Body of pancreas (tissue), 4 donors: ENCODE results near the gene MFSD8. TPM values are rescaled to one million over a fixed set of nuclear protein-coding genes. Genes with fewer than 3 reads are reported as not detected.
"Not testable (repeated sequence)": the region's sequence is repeated elsewhere in the genome, so short reads cannot be mapped to it uniquely, and the experiment has no call there.

Source experiments
- ATAC-seq: fragments of 150-250 bp; one replicate; pipeline ENCODE4 v1.9.1; 2016
- DNase-seq, 4 donors: peaks; one replicate each; pipeline ENCODE4 v3.0.0-alpha.2; 2019
- H3K27ac ChIP-seq, 4 donors: fragments of 200-600 bp; sonication (generic); 1 replicate in 3 of 4; 2 replicates in 1 of 4; pipeline versions ENCODE4 v1.5.1 to v1.6.1; 2016 to 2019; ENCODE audit warnings: mild to moderate bottlenecking in 1 of 4, mixed read lengths in 1 of 4, moderate library complexity in 1 of 4
- H3K27me3 ChIP-seq, 2 donors: fragments of 200-600 bp; sonication (generic); one replicate each; pipeline ENCODE4 v1.6.0; 2016; ENCODE audit warnings: mild to moderate bottlenecking in 1 of 2
- H3K36me3 ChIP-seq, 2 donors: fragments of 200-600 bp; sonication (generic); replicated peaks in 1 of 2; 2 replicates each; pipeline ENCODE4 v1.5.1; 2016; ENCODE audit warnings: low read depth in 2 of 2; ENCODE audit not compliant: insufficient read depth in 1 of 2
- H3K4me1 ChIP-seq: fragments of 200-600 bp; sonication (generic); one replicate; pipeline ENCODE4 v1.6.0; 2016
- H3K4me3 ChIP-seq, 2 donors: fragments of 200-600 bp; sonication (generic); 1 replicate in 1 of 2; 2 replicates in 1 of 2; pipeline ENCODE4 v1.5.1; 2016 to 2019
- H3K9me3 ChIP-seq, 3 donors: fragments of 200-600 bp; sonication (generic); 1 replicate in 2 of 3; 2 replicates in 1 of 3; pipeline ENCODE4 v1.5.1; 2016
- POLR2A ChIP-seq, 3 donors: fragments of 450-650 bp; IDR thresholded peaks; one replicate each; pipeline ENCODE4 v1.6.1; 2016; ENCODE audit warnings: antibody characterized with exemption in 3 of 3, mild to moderate bottlenecking in 2 of 3
- WGBS, 2 donors: methylation state at CpG; one replicate each; pipeline ENCODE4 v1.1.5; 2017; 5-methylcytosine and 5-hydroxymethylcytosine counted together
- intact Hi-C: fragments of 100-400 bp; cut with DNase I; formaldehyde crosslinking; loops from one replicate; pipeline ENCODE4 v1.15.1; 2023
- total RNA-seq, 2 donors: library from RNA; depleted of rRNA; stranded (reverse); fragments of >200 nt; gene quantifications; one replicate each; pipeline ENCODE4 v1.1.0, GENCODE V29; 2016
- TF ChIP-seq, protein P1 (sequence below), 7 experiments: fragments of 450-650 bp in 4 of 7; fragments of 200-600 bp in 3 of 7; sonication (generic) in 3 of 7; IDR thresholded peaks; one replicate each; pipeline ENCODE4 v1.5.1; 2016 to 2019; ENCODE audit warnings: antibody characterized with exemption in 7 of 7

MFSD8 gene, protein sequence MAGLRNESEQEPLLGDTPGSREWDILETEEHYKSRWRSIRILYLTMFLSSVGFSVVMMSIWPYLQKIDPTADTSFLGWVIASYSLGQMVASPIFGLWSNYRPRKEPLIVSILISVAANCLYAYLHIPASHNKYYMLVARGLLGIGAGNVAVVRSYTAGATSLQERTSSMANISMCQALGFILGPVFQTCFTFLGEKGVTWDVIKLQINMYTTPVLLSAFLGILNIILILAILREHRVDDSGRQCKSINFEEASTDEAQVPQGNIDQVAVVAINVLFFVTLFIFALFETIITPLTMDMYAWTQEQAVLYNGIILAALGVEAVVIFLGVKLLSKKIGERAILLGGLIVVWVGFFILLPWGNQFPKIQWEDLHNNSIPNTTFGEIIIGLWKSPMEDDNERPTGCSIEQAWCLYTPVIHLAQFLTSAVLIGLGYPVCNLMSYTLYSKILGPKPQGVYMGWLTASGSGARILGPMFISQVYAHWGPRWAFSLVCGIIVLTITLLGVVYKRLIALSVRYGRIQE
- total RNA-seq: 10 to 100 TPM; 12.5 to 27.0 TPM

DNA sequence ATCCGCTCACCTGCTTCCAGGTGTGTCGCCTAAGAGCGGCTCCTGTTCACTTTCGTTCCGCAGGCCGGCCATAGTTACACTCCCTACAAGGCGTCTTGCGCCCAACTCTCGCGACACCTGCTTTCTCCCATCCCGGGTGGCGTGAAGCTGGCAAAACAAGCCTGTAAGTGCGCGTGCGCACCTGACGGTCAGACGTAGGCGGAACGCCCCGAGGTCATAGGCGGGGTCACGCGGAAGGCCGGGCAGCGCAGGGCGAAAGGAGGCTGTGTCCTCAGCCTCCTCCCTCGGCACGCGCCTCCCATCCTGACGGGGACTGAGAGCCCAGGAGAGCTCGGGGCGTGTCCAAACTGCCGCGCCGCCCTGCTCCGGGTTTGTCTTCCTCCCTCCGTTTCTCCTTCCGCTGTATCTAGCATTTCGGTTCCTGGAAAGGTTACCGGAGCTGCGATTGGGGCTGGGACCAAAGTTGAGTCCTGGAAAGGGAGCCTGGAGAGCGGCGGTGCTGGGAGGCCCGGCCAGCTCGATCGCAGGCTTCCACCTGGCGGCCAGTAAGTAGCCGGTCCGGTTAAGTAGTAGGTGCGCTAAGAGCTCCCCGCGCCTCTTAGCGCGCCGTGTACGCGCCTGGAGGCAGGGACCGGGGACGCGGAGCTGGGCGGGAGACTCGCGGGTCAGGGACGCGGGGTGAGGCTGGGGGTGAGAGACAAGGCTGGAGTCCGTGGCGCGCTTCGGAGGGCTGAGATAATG is at the start of gene MFSD8, which contains the start of gene ABHD18:
Gene MFSD8, minus strand, starts transcription at position 112 of the 741 bp plus-strand sequence. Its CDS starts 40 bp downstream, at position 72.
Gene ABHD18, plus strand, starts transcription at position 345 of the 741 bp plus-strand sequence. CDS start 17,550 bp downstream, outside the sequence.
- no peaks in the 10 kb centered on the region for H3K9me3 ChIP-seq
- H3K4me3 ChIP-seq: peak within 1 kb of the TSS; percentile 92 to 97
- DNase-seq: peak; percentile 100
- no peaks in the 10 kb centered on the region for H3K27me3 ChIP-seq
- peak; percentile 82 to 95 (median 94) for TF ChIP-seq POLR2A (IDR thresholded peaks at IDR 0.05)
- TF ChIP-seq, protein P1, sequence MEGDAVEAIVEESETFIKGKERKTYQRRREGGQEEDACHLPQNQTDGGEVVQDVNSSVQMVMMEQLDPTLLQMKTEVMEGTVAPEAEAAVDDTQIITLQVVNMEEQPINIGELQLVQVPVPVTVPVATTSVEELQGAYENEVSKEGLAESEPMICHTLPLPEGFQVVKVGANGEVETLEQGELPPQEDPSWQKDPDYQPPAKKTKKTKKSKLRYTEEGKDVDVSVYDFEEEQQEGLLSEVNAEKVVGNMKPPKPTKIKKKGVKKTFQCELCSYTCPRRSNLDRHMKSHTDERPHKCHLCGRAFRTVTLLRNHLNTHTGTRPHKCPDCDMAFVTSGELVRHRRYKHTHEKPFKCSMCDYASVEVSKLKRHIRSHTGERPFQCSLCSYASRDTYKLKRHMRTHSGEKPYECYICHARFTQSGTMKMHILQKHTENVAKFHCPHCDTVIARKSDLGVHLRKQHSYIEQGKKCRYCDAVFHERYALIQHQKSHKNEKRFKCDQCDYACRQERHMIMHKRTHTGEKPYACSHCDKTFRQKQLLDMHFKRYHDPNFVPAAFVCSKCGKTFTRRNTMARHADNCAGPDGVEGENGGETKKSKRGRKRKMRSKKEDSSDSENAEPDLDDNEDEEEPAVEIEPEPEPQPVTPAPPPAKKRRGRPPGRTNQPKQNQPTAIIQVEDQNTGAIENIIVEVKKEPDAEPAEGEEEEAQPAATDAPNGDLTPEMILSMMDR (IDR thresholded peaks at IDR 0.05): peak; percentile 7 to 80 (median 54)
- peak within 1 kb of the TSS; percentile 95 to 99 (median 98) for H3K27ac ChIP-seq
- H3K36me3 ChIP-seq: no peaks in the 10 kb centered on the region
- intact Hi-C loops: no loop called here
- 1% methylated on average over 33 to 68 of the region's 69 CpGs for WGBS, 2 donors
- peaks cover 39% of the 10 kb centered on the region for H3K4me1 ChIP-seq
- ATAC-seq: peak; percentile 95

DNA sequence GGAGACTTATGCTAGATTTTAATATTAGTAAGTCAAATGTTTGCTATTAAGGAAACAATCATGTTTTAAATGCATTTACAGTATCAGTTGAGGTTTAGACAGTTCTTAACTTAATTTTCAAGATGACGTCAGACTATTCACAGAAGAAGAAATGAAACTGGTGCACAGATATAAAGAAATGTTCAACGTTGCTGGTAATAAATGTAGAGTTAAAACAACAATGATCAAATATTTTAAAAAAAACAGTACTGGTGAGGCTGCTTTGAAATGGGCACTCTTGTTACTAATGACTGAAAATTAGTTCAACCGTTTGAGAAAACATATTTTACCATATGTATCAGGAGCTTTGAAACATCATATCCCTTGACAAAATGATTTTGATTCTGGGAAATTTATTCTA is 44.5 kb upstream of the MFSD8 start:
- no peaks in the 10 kb centered on the region for H3K27me3 ChIP-seq
- no peaks in the 10 kb centered on the region for H3K4me1 ChIP-seq
- WGBS, 2 donors: 72 to 73% methylated on average over 3 of the region's 3 CpGs
- intact Hi-C loops: no loop called here
- TF ChIP-seq POLR2A (IDR thresholded peaks at IDR 0.05): no peak
- TF ChIP-seq, protein P1 (IDR thresholded peaks at IDR 0.05): no peak
- no peaks in the 10 kb centered on the region for H3K9me3 ChIP-seq
- H3K36me3 ChIP-seq: peaks cover 0 to 2% of the 10 kb centered on the region in 2 donors
- no peak for ATAC-seq
- no peak overlapping the region for H3K27ac ChIP-seq
- no peak for DNase-seq
- H3K4me3 ChIP-seq: no peak overlapping the region

DNA sequence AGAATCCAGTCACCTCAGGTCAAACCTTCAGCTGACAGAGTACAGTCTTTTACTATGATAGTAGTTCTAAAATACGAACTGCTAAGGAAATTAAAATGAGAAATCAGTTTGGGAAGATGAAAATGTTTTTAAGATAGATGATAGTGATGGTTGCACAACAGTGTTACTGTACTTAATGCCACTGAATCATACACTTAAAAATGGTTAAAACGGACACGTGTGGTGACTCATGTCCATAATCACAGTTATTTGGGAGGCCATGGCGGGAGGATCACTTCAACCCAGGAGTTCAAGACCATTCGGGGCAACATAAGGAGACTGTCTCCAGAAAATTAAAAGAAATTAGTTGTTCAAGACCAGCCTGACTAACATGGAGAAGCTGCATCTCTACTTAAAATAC is 41.6 kb upstream of the MFSD8 start:
- DNase-seq: no peak
- intact Hi-C loops: no loop called here
- Histone ChIP-seq H3K36me3 (no peaks in the 10 kb centered on the region), H3K4me3 (no peak overlapping the region), H3K4me1 (no peaks in the 10 kb centered on the region), H3K9me3 (no peaks in the 10 kb centered on the region), H3K27me3 (no peaks in the 10 kb centered on the region), H3K27ac (no peak overlapping the region)
- no peak for TF ChIP-seq POLR2A (IDR thresholded peaks at IDR 0.05)
- TF ChIP-seq, protein P1 (IDR thresholded peaks at IDR 0.05): no peak
- no peak for ATAC-seq
- WGBS, 2 donors: 95% methylated on average over 5 of the region's 5 CpGs

DNA sequence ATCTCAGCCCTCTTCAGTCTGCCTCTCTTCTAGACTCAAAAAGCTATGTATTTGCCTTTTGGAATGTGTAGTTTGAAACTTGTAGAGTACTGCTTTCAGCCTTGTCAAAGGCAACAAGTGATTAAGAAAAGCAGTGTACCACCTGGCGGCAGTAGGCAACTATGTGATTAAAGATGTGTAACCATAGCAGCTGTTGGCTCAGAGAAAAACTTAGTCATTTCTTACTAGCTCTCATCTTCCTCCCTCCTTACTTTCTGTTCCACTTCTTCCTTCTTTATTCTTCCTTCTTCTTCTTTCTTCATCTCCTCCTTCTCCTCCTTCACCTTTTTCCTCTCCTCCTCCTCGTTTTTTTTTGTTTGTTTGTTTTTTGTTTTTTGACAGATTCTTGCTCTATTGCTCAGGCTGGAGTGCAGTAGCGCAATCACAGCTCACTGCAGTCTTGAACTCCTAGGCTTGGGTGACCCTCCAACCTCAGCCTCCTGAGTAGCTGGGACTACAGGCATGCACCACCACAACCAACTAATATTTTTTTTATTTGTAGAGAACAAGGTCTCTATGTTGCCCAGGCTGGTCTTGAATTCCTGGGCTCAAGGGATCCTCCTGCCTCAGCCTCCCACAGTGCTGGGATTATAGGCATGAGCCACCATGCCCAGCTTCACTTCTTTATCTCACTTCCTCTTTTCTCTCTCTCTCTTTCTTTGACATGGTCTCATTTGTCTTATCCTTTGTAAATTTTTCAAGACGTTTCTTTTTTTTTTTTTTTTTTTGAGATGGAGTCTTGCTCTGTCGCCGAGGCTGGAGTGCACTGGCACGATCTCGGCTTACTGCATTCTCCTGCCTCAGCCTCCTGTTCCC is 32.8 kb upstream of the MFSD8 start:
- TF ChIP-seq, protein P1 (IDR thresholded peaks at IDR 0.05): peak in 4 of 7 experiments; percentile 8 to 38 (median 30)
- TF ChIP-seq POLR2A (IDR thresholded peaks at IDR 0.05): no peak
- intact Hi-C loops: no loop called here
- Histone ChIP-seq H3K27ac (no peak overlapping the region), H3K27me3 (no peaks in the 10 kb centered on the region), H3K9me3 (no peaks in the 10 kb centered on the region), H3K4me1 (no peaks in the 10 kb centered on the region), H3K4me3 (no peak overlapping the region), H3K36me3 (no peaks in the 10 kb centered on the region)
- ATAC-seq (peak; percentile 55), DNase-seq (peak; percentile 13 to 39 (median 18))
- WGBS, 2 donors: 78 to 84% methylated on average over 7 to 8 of the region's 8 CpGs

DNA sequence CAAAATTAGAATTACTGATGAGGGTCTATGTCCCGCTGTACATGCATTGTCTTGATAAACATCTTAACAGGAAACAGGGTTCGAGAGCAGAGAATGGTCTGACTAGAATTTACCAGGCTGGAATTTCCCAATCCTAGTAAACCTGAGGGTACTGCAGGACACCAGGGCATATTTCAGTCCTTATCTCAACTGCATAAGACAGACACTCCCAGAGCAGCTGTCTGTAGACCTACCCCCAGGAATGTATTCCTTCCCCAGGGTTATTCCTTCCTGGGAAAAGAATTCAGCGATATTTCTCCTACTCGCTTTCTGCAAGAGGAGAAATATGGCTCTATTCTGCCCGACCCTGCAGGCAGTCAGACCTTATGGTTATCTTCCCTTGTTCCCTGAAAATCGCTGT is 31.5 kb upstream of the MFSD8 start:
- not testable (repeated sequence) for ATAC-seq, H3K27ac ChIP-seq
- 98% methylated on average over 6 of the region's 6 CpGs for WGBS, 2 donors

More for the DNA sequence above, 31.5 kb upstream of the MFSD8 start:
- H3K4me1 ChIP-seq, H3K36me3 ChIP-seq, H3K4me3 ChIP-seq, DNase-seq, H3K9me3 ChIP-seq, intact Hi-C loops, H3K27me3 ChIP-seq: not testable (repeated sequence)
